T-helper 2 cell treated with Interferon-gamma antibody and Interleukin-4, amounts not matched to agents 100 ng/mL and 5 ng/mL, for 36 hours (primary cell): ENCODE results near the gene MAP3K5. TPM values are rescaled to one million over a fixed set of nuclear protein-coding genes. Genes with fewer than 3 reads are reported as not detected.
"Not testable (repeated sequence)": the region's sequence is repeated elsewhere in the genome, so short reads cannot be mapped to it uniquely, and the experiment has no call there.

Source experiments
- intact Hi-C: fragments of 100-400 bp; cut with micrococcal nuclease; formaldehyde crosslinking; loops from one replicate; pipeline ENCODE4 v1.15.1; 2023
- total RNA-seq: library from RNA; stranded (reverse); gene quantifications from 2 replicates; pipeline ENCODE4 v1.2.3, GENCODE V29; 2022

MAP3K5 gene
- total RNA-seq, 1 donor from 2014 or later: 24.4 TPM

DNA sequence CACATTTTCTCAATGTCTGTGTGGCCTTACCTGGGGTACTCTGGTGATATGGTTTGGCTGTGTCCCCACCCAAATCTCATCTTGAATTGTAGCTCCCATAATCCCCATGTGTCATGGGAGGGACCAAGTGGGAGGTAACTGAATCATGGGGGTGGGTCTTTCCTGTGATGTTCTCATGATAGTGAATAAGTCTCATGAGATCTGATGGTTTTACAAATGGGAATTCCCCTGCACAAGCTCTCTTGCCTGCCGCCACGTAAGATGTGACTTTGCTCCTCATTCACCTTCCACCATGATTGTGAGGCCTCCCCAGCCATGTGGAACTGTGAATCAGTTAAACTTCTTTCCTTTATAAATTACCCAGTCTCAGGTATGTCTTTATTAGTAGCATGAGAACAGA, 201.4 kb downstream of the MAP3K5 start:
- intact Hi-C loops: not testable (repeated sequence)

DNA sequence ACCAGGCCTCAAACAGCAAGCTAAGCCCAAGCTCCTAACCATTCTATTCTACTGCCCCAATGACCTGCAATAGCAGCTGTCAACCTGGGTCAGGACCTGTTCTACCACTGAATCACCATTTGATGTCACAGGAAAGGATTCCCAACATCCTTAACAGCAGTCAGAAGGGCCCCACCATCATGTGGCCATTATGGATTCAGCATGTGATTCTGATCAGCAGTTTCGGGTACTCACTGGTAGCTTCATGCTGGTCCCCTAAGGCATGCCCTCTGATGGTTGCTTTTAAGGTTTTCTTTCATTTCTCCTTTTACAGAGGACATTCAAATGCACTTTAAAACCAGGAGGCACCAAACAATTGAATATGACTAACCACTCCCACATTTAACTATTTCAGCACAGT, 204.8 kb downstream of the MAP3K5 start:
- intact Hi-C loops: no loop called here

DNA sequence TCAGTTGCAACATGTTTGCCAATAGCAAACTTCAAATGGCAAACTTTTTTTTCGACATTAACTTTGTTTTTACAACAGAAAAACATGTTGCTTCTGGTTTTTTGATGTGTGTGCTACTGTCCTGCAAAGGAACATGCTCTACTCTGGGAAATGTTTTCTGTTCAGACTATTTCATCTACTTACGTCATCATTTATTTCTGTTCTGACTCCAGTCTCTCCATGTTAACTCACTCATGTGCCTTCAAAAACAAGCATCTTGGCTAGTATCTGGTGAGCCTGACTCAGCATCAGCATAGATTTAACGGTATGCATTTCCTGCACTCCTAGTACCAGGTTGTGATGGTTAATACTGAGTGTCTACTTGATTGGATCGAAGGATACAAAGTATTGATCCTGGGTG, 206.0 kb downstream of the MAP3K5 start:
- intact Hi-C loops: no loop called here

DNA sequence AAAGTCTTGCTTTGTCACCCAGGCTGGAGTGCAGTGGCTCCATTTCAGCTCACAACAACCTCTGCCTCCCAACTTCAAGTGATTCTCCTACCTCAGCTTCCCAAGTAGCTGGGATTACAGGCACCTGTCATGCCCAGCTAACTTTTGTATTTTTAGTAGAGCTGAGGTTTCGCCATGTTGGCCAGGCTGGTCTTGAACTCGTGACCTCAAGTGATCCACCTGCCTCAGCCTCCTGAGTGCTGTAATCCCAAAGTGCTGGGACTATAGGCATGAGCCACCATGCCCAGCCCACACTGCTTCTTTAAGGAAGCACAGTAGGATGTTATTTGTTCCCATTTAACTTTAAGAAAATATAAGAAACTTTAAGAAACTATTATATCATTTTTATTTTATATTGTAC, 206.8 kb downstream of the MAP3K5 start:
- intact Hi-C loops: not testable (repeated sequence)

DNA sequence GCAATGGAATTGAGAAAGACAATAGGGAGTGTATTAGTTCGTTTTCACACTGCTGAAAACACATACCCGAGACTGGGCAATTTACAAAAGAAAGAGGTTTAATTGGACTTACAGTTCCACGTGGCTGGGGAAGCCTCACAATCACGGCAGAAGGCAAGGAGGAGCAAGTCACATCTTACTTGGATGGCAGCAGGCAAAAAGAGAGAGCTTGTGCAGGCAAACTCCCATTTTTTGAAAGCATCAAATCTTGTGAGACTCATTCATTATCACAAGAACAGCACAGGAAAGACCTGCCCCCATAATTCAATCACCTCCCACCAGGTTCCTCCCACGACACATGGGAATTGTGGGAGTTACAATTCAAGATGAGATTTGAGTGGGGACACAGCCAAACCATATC, 208.0 kb downstream of the MAP3K5 start:
- intact Hi-C loops: not testable (repeated sequence)

DNA sequence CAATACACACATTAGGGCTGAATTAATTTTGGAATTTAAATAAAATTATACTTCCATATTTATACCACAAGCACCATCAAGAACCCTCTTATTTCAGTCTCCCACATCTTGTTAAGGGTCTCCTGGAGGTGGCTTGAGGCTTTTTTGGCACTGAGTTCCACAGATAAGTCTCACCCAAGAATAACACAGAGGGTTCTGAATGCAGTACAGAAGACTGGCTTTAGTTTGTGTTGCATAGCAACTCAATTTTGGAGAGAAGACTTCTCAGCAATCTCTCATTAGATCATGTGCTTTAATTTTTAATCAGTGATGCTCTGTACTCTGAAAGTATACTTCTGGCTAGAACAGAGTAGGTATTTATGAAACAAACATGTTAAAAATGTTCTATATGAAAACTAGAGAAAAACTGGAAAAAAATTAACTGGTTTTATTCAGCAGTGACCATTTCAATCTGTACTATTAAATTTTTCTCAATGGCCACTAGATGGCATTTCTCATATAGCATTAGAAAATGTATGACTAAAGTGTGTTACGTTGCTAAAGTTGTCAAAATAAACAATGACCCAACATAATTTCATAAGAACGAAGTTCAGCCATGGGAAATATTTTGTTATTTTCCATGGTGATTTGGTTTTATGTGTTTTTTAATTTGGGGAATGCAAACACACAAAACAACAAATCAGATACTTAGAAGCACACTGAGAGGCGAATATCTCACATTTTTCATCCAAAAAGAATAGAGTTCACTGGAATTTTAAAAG, 209.4 kb downstream of the MAP3K5 start:
- intact Hi-C loops: loop anchor here (1.0 kb wide), 1 partner anchor 210 kb away; no protein-coding TSS in a partner anchor

DNA sequence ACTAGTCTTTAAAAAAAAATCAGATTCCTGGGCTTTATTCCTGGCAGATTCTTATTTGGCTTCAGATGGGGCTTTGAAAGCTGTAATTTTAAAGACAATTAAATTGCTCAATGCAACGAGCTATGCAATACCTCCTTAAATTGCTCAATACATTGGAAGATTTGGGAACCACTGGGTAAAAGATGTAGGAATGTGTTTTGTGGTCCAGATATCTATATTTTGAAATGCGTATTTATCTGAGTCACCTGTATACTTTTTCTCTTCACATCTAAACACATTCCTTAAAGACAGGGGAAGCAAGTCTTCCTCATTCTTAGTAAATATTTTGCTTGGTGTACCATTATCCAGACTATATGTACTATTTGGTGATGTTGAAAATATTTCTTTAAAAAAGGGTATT, 212.5 kb downstream of the MAP3K5 start:
- intact Hi-C loops: no loop called here

DNA sequence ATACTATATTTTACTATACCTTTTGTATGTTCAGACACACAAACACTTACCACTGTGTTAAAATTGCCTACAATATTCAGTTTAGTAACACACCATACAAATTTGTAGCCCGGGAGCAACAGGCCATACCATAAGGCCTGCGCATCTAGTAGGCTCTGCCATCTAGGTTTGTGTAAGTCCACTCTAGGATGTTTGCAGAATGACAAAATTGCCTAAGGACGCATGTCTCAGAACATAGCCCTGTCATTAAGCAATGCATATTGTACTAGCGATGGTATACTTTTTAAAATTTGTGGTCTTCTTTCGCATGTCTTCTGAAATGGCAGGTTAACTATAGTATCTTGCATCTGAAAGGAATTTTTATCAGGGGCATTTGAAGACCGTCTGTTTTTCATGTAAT, 215.5 kb downstream of the MAP3K5 start:
- intact Hi-C loops: no loop called here

DNA sequence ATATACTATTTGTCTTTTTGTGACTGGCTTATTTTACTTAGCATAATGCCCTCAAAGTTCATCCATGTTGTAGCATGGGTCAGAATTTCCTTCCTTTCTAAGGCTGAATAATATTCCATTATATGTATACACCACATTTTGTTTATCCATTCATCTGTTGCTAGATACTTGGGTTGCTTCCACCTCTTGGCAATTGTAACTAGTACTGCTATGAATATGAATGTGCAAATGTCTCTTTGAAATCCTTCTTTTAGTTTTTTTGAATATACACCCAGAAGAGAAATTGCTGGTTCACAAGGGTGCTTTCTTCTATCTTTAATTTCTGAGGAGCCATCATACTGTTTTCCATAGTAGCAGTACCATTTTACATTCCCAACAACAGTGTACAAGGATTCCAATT, 220.8 kb downstream of the MAP3K5 start:
- intact Hi-C loops: no loop called here

DNA sequence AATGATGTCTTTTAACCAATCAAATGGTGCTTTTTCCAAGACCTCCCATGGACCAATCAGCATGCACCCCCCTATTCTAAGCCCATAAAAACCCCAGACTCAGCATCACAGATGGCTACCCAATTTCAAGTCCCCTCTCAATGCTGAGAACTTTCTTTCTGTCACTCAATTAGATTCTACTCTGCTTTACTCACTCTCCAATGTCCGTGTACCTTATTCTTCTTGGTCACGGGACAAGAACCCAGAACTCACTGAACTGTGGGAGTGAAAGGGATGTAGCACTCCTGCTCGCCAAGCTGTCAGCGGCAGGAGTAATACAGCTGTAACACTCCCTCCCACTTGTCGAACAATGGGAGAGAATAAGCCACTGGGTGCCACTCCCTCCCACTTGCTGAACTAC, 221.2 kb downstream of the MAP3K5 start:
- intact Hi-C loops: no loop called here

DNA sequence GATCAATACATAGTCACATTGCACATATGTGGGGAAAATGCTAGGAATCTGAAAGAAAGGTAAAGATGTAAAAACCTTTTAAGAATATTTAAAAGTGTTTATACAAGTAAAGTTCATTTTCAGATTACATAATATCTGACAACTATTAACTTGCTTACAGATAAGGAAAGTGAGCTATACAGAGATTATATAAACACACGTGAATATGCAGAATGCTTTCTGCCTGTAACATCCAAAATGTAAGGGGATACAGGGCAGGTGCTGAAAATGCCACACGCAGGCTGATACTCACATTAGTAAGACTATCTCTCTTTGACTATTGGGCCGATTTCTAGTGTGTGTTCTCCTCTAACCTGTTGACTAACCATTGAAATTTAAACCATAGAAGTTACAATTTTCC, 224.1 kb downstream of the MAP3K5 start:
- intact Hi-C loops: no loop called here

DNA sequence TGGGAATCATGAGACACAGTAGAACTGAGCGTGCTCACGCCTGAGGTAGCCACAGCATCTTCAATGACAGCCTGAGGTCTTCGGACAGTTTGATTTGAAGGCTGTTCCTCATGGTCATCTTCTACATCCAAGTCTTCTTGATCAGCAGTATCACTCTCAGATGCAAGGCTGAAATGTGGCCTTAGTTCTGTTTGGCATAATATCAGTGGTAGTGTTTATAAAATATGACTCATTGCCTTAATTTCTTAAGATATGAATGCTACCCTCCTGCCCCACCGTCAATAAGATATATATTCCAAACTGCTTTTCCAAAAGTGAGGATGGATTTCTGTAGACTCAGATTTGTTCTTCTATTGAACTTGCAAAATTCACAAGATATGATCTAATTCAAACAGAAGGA, 224.6 kb downstream of the MAP3K5 start:
- intact Hi-C loops: no loop called here

DNA sequence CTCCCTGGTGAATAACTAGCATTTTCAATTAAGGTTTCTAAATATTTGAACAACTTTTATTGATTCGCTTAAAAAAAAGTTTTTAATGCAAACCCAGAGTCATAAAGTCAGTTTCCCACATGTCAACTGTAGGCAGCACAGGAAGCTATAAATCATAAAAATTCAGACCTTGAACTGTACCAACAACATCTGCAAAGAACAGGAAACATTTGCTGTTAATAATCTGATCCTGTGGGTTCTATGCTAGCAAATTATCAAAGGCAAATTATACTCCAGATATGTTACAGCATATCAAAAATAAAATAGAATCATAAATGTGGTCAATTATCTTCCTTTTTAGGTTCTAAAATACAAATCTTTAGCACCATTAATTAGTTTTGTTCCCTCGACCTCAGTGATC, 225.4 kb downstream of the MAP3K5 start:
- intact Hi-C loops: no loop called here

DNA sequence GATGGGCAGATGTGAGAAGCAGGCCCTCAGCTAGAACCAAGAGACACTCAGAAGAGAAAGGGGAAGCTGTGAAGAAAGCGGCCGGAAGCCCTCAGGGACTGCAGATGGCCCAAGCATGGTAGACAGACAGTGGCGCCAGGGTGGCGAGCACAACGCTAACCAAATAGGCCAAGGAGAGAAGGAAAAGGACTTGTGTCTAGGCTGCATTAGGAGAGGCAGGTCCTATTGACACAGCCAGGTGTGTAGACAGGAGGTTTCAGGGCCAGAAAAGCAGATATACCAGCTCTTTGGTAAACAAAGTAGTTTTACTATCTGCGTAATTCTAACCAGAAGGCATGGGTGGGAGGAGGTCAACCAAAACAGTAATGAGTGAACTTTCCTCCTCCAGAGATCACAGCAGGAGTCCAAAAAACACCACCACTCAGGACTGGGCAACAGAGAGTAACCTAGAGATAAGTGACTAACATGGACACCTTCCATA, 226.2 kb downstream of the MAP3K5 start:
- intact Hi-C loops: no loop called here

DNA sequence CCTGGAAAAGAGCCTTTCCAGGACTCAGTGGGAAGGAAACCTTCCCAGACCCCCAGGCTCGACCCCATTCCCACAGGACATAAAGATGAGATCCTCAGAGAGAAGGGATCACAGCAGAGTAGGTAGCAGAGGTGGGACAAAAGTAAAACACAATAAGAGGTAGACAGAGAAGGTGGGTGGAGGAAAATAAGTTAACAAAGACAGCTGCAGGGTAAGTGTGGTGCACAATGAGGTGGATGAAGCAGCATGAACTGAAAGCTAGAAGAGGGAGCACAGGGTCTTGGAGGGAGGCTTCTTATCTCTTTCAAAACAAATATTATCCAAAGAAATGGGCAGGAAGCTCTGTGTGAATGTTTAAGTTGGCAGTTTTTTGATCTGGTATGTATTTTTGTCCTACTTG, 228.1 kb downstream of the MAP3K5 start:
- intact Hi-C loops: no loop called here

DNA sequence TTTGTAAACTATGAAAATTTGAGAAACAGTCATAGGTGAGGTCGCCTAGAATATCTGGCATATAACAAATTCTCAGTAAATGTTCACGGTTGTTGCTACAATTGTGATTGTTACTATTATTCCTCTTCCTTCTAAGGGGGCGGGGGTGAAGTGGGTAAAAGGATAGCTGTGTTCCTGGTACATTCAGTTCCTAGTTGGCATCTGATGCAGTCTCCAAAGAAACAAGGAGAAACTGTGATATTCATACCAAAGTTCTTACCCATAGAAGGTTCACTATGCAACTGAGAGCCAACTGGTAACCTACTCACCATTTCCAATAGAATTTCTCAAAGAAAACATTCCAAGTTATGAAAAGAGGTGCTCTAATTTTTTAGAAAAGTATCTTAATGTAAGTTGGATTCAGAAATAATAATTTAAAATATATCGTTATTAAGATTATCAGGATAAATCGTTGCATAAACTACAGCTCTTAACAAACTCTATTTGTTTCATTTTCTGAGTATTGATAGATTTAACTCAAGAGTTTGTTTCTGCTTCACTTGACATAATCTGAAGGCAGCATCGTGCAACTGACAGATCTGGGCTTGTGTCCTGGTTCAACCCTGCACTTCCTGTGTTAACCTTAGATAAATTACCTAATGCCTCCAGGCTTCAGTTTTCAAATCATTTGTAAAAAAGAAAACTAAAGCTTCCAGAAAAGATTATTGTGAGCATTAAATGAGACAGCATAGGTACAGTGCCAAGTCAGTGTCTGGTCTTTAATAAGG, 228.7 kb downstream of the MAP3K5 start:
- intact Hi-C loops: no loop called here

DNA sequence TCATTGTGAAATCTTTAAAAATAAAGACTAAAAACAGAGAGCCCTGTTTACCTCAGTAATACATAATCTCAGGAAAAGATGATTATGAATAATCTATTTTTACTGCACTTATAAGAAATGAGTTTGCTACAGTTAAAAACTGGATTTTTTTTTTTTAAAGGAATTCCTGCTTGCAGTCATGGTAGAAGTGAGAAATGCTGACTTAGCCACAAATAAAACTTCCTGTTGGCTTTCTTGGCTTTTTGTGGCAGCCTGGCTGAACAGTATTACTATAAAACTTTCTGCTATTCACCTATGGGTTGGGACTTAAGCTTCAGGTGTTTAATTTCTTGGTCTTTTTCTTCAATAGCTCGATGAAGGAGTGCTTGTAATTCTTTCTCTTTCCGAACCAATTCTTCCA, 230.1 kb downstream of the MAP3K5 start:
- intact Hi-C loops: no loop called here

DNA sequence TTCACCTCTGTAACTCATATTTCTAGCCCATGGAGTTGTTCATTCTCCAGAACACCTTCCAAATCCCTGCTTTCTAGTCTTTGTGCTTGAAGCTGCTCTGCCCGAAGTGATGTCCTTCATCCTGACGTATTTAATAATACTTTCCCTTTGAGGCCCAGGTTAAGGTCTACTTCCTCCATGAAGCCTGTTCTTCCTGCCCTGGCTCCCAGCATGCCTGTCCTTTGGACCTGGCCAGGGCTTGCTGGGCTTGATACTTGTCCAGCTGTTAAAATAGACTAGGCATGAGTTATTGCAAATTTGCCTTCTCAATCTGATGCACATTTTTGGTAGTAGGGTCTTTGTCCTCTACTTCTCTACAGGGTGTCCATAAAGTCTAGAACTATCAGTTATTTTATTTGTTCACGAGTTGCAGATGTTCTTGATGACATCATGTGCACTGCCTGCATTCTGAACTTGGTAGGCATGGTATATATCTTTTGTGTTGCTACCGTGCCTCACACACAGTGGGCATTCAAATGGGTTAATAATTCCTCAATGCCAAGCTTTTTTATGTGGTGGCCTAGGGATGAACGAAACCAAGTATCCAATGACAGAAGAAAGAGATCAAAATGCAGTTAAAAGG, 239.0 kb downstream of the MAP3K5 start:
- intact Hi-C loops: no loop called here

DNA sequence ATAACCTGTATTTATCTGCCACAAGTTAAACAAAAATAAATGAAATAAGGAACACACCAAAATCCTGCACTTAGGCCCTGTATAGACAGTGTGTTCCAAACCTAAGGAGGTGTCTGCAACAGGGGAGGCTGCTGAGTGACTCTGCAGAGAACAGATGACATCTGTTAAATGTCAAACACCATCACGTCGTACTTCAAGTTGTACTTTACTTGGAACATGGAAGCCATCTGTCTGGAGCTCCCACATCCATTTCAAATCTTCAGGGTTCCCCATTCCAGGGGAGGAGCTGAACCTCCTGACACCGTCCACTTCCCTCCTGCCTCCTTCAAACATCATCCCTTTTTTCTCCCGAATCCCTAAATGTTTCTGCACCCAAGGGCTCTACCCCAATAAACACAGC, 240.2 kb downstream of the MAP3K5 start:
- intact Hi-C loops: no loop called here

DNA sequence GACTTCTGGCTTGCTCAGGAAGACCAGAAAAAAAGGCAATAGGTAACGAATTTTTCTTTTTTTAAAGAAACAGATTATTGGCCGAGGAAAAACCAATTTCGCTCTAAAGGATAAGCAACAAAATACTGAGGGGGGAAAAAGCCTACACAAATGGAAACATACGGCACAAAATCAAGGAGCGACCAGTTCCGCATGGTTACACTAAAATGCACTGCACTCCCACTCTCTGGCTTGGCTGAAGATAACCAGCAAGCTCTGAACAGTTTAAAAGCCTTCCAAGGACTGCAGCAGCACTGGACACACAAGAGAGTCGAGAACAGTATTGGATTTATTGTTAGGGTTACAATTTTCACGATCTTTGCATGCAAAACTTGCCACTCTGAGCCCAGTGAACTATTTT, 241.2 kb downstream of the MAP3K5 start:
- intact Hi-C loops: no loop called here

DNA sequence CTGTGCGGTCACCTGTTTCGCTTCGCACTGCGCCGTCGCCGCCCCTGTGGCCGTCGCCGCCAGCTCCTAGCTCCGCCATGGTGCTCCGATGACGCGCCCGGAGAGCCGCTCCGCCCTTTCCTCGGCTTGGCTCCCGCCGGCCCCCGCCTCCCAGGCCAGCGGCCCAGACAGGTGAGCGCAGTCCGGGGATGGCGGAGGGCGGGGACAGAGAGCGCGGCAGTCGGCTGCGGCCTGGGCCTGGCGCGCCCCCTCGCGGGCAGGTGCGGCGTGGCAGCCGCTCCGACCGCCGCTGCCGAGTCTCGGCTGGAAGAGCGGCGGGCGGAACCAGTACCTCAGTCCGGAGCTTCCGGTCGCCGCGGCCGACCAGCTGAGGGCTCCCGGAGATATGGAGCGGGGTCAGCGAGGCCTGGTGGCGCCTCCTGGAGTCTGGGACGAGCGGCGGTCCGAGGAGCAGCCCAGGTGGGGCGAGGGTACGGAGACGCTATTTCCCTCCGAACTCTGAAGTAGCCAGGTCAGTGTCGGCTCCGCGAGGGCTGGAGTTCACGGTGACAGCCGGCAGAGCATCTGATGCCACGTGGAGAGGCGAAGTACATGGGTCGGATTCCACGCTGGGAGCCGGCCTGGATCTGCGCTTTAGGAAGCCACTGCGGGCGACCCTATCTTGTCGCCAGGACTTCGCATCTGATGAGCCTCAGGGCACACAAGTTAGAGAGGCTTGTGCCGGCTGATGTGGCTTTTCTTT, 241.8 kb downstream of the MAP3K5 start, which contains the start of gene MAP7:
MAP7 (minus strand) TSS at position 93 of the 742 bp plus-strand sequence; CDS start at position 79, 14 bp downstream.
- intact Hi-C loops: no loop called here

DNA sequence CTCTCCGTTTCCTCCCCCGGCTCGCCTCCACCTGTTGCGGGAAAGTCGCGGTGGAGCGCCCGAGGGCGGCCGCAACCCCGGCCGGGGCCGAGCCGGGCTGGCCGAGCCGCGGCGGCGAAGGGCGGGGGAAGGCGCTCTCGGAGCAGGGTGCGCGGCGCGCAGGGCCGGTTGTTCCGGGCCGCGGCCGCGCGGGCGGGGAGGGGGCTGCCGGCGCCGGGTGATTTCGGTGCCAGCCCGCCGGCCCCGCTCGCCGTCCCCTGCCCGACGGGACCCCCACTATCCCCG, 242.3 kb downstream of the MAP3K5 start:
- intact Hi-C loops: no loop called here
